ENCODE data around the gene YAE1.

DNA sequence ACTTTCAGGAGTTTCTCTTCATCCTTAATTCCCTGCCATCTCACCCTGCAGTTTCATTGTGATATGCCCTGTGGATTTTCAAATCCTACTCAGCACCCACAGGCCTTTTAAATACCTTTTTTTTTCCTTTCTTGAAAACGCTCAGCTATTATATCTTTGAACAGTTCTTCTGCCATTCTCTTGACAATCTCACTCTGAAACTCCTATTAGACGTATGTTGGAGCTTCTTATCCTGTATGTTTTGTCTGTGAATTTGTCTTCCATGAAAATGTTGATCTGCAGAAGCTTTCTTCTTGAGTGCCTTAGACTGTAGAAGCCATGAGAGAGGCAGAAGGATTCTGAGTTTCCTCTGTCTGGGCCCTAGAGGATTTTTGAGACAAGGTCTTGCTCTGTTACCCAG lies 18.9 kb upstream of the YAE1 start:
- no peak for TF ChIP-seq EGR1 (IDR thresholded peaks at IDR 0.05)
- TF ChIP-seq, protein P1, sequence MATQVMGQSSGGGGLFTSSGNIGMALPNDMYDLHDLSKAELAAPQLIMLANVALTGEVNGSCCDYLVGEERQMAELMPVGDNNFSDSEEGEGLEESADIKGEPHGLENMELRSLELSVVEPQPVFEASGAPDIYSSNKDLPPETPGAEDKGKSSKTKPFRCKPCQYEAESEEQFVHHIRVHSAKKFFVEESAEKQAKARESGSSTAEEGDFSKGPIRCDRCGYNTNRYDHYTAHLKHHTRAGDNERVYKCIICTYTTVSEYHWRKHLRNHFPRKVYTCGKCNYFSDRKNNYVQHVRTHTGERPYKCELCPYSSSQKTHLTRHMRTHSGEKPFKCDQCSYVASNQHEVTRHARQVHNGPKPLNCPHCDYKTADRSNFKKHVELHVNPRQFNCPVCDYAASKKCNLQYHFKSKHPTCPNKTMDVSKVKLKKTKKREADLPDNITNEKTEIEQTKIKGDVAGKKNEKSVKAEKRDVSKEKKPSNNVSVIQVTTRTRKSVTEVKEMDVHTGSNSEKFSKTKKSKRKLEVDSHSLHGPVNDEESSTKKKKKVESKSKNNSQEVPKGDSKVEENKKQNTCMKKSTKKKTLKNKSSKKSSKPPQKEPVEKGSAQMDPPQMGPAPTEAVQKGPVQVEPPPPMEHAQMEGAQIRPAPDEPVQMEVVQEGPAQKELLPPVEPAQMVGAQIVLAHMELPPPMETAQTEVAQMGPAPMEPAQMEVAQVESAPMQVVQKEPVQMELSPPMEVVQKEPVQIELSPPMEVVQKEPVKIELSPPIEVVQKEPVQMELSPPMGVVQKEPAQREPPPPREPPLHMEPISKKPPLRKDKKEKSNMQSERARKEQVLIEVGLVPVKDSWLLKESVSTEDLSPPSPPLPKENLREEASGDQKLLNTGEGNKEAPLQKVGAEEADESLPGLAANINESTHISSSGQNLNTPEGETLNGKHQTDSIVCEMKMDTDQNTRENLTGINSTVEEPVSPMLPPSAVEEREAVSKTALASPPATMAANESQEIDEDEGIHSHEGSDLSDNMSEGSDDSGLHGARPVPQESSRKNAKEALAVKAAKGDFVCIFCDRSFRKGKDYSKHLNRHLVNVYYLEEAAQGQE (IDR thresholded peaks at IDR 0.05; ENCODE audit: low read depth), result no peak
- TF ChIP-seq, protein P2, sequence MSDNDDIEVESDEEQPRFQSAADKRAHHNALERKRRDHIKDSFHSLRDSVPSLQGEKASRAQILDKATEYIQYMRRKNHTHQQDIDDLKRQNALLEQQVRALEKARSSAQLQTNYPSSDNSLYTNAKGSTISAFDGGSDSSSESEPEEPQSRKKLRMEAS (IDR thresholded peaks at IDR 0.05), result no peak
- no peak for TF ChIP-seq RAD21 (IDR thresholded peaks at IDR 0.05; ENCODE audit: low read depth)
- TF ChIP-seq NFIC (IDR thresholded peaks at IDR 0.05), result no peak
- no peak for TF ChIP-seq EP300 (IDR thresholded peaks at IDR 0.05; ENCODE audit: borderline replicate concordance)
- TF ChIP-seq YY1 (IDR thresholded peaks at IDR 0.05; ENCODE audit: low read depth), result no peak
- TF ChIP-seq FOXM1 (IDR thresholded peaks at IDR 0.05; ENCODE audit: borderline replicate concordance, low read depth), result no peak
